ENCODE data around the gene KREMEN2. TPM values are rescaled to one million over a fixed set of nuclear protein-coding genes. Genes with fewer than 3 reads are reported as not detected.

The KREMEN2 gene
- total and polyA plus RNA-seq, 9 of the 15 experiments (the other 6 are each of a cell fraction or from before 2014, with no cell fraction given): 0.04 to 7.7 (median 1.5) TPM; not detected in 1

GRCh38 chr16:2983706-2984136 lies 19.6 kb downstream of the KREMEN2 start (continued):
- no peak for TF ChIP-seq MED1 (CRISPR knock-in tag; IDR thresholded peaks at IDR 0.05; ENCODE audit: borderline replicate concordance)
- TF ChIP-seq BRCA1 (IDR thresholded peaks at IDR 0.05): no peak
- TF ChIP-seq BRCA1 (CRISPR knock-in tag; IDR thresholded peaks at IDR 0.05): no peak
- no peak for TF ChIP-seq CHD7 (IDR thresholded peaks at IDR 0.05; ENCODE audit: low read depth, low read length)
- TF ChIP-seq NCOA1 (IDR thresholded peaks at IDR 0.05; ENCODE audit: low read depth): no peak
- no peak for TF ChIP-seq CEBPG (CRISPR knock-in tag; IDR thresholded peaks at IDR 0.05)
- TF ChIP-seq CEBPG (tag; conservative IDR thresholded peaks at IDR 0.05 in 1 of 2, IDR thresholded peaks at IDR 0.05 in 1 of 2): no peak
- TF ChIP-seq PREB (CRISPR knock-in tag; IDR thresholded peaks at IDR 0.05): no peak
- TF ChIP-seq SLC30A9 (CRISPR knock-in tag; IDR thresholded peaks at IDR 0.05): no peak
- TF ChIP-seq ZNF224 (CRISPR knock-in tag; IDR thresholded peaks at IDR 0.05): no peak
- no peak for TF ChIP-seq ZNF12 (CRISPR knock-in tag; IDR thresholded peaks at IDR 0.05)
- TF ChIP-seq IRF2 (CRISPR knock-in tag; IDR thresholded peaks at IDR 0.05): no peak
- TF ChIP-seq NELFE (IDR thresholded peaks at IDR 0.05; ENCODE audit: insufficient read depth, insufficient read length): no peak
- TF ChIP-seq VEZF1 (CRISPR knock-in tag; IDR thresholded peaks at IDR 0.05): peak; percentile 51; the same call in 1 of the 2 replicates
- TF ChIP-seq CHD2 (IDR thresholded peaks at IDR 0.05; ENCODE audit: low read depth, low read length): peak; percentile 92
- no peak for TF ChIP-seq NR4A1 (CRISPR knock-in tag; IDR thresholded peaks at IDR 0.05)
- TF ChIP-seq NR4A1 (tag; IDR thresholded peaks at IDR 0.05): 0 out of 2 replicates have a peak, but pooled peaks have one; percentile 31

All from K562 (cell line).